HG03378 (cell line): ENCODE results near the gene CASZ1.

Source experiments
- ATAC-seq: cut with Tn5 transposase; IDR thresholded peaks from one replicate; pipeline ENCODE4 v1.9.1; 2021; ENCODE audit warnings: mild to moderate bottlenecking, moderate library complexity; ENCODE audit not compliant: unreplicated experiment

Gene CASZ1

DNA sequence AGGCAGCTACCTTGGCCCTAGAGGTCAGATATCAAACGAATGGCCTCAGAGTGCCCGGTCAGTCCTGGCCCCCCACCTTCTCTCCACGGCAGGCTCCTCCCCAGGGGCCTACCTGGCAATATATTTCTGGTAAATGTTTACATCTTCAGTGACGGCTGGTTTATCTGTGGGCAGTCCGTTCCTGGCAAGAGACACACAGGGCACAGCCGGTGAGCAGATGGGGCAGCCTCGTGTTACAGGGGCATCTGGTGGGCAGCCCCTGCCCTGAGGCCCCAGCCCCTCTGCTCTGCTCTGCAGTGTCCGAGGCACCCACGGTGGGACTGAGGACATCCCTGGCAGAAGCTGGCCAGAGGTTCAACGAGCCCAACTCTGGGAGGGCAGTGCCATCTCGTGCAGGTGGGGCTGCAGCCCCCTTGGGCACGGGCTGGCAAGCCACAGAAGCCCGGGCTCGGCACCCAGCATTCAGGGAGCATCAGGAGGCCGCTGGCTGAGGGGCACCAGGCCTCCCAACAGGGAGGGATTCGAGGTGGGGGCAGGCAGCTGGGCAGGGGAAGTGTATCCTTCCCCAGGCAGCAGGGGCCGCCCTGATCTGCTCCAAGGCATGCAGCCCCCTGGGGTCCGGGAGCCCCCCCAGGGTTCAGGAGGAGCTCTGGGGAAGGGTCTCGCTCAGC is 137.9 kb downstream of the CASZ1 start:
- no peak for ATAC-seq

DNA sequence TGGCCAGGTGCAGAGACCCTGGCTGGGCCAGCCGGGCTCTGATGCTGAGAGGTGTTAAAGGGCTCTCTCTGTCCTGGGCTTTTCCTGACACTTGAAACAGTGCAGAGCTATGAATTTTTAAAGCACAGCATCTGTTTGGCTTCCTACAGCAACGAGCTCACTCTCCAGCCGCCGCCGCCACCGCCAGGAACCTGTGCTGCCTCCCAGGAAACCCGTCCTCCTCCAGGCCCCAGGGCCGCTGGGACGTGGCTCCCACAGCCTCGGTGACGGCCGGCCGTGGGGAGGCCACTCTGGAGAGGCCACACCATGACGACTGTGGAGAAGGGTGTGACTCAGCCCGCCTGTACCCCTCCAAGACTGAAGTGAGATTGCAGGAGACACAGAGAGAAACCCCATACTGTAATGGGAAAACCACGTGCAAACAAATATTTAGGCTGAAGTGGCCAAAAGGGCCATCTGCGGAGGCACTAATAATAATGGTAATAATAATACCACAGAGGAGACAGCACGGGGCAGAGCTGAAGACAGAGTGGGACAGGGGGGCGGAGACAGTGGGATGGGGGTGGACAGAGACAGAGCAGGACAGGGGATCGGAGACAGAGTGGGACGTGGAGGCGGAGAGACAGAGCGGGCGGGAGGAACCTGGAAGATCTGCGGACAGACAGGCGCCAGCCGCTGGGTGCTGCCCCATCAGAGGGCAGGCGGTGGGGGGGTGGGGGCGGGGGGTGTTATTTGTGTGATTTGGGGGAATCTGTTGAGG is 139.2 kb downstream of the CASZ1 start:
- ATAC-seq: no peak

DNA sequence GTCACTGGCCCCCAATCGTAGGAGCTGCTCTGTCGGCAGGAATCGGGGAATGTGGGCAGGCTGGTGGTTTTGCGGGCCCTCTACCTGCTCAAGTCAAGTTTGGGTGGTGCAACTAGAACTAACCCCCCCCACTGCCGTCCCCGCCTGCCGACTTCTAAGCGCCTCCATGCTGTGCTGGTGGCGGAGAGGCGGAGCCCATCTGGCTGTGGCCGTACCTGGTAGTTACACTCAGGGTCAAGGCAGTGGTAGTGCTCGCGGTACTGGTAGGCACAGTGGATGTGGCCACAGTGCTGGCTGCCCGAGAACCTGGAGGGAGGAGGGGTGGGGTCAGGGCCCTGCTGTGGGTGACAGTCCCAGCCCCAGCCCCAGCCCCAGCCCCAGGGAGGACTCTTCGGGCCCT is 140.0 kb downstream of the CASZ1 start:
- no peak for ATAC-seq

DNA sequence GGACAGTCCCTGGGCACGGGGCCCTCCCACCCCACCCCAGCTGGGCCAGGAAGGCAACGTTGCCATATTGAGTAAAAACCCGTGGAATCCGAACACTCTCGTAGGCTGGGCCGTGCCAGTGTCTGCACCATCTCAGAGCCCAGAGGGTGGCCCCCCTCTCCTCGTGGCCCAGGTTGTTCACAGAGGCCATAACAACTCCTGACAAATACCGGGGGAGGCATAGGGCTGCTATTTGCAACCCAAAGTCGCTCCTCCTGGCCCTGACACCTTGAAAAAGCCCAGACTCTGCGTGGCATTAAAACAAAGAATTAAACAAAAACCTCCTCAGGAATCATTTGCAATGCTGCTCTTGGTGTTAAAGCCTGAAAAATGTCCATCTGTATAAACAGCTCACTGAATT is 141.4 kb downstream of the CASZ1 start:
- ATAC-seq: no peak

DNA sequence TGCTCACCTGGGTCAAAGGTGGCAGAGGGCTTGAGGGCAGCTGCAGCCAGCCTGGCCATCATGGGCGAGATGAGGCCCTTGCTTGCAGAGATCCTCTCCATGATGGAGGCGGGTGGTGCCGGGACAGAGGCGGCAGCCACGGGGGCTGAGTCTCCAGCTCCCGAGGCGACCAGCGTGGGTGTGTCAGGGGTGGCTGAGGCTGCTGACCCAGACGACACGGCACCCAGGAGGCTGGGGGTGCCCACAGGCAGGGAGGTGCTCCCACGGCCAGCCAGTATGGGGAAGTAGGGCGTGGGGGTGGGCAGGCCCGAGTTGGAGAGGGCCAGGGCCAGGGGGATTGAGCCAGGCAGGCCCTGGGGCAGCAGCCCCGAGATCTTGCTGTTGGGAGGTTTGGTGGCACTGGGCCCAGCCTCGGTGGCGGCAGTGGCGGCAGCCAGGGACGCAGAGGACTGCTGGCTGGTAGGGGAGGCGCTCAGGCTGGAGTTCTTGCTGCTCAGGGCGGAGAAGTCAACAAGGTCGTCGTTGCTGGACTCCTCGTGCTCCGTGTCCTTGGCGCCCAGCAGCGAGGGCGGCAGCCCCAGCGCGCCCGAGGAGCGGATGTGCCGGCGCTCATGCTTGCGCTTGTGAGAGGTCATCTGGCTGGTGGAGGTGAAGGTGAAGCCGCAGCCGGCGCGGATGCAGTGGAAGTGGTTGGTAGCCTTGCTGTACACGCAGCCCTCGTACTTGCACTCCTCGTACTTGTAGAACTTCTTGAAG is 142.9 kb downstream of the CASZ1 start:
- ATAC-seq: no peak

DNA sequence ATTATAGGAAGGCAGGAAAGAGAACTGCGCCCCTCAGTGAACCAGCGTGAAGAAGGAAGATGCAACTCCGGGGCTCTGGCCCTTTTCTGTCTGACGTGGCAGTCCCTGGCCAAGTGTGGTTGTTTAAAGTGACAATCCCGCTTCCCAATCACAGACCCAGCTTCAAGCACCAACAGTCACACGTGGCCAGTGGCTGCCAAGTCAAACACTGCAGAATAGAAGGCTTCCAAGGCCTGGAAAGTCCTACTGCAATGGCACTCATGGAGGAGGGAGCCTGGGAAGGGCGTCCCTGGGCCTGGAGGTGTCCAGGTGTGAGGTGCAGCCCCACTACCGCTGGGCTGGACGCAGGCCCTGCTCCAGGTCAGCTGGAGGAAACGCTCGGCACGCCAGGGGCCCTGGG is 143.8 kb downstream of the CASZ1 start:
- no peak for ATAC-seq

DNA sequence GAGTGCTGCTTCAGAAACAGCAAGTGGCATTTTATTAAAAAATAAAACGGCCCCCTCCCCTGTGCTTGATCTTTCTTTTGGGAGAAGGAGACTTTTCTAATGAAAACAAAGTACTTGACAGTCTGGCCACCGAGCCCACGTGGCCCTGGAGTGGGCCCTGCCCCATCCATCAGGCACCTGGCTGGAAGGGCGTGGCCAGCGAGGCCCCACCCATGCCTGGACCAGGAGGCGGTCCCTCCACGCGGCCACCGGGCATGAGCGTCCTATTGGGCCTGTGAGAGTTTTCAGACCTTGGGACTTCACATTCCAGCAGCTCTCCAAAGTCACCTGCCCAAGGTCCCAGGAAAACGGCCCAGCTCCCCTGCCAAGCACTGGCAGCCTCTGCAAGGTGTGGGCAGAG is 144.7 kb downstream of the CASZ1 start:
- ATAC-seq: no peak

DNA sequence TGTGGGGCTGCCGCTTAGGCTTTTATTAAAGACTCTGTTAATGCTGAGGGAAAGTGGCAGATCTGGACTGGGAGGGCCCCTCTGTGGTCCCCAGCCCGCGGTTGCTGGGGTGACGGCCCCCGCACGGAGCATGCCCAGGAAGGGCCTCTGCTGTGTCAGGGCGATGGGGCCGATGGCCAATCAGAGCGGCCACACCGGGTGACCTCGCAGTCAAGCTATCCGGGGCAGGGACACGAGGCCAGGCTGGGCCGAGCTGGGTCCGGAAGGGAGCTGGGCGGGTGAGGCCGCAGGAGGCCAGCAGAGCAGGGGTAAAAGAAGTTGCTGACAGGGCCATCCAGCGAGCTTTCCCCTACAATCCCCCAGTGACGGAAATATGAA is 145.1 kb downstream of the CASZ1 start:
- ATAC-seq: no peak

DNA sequence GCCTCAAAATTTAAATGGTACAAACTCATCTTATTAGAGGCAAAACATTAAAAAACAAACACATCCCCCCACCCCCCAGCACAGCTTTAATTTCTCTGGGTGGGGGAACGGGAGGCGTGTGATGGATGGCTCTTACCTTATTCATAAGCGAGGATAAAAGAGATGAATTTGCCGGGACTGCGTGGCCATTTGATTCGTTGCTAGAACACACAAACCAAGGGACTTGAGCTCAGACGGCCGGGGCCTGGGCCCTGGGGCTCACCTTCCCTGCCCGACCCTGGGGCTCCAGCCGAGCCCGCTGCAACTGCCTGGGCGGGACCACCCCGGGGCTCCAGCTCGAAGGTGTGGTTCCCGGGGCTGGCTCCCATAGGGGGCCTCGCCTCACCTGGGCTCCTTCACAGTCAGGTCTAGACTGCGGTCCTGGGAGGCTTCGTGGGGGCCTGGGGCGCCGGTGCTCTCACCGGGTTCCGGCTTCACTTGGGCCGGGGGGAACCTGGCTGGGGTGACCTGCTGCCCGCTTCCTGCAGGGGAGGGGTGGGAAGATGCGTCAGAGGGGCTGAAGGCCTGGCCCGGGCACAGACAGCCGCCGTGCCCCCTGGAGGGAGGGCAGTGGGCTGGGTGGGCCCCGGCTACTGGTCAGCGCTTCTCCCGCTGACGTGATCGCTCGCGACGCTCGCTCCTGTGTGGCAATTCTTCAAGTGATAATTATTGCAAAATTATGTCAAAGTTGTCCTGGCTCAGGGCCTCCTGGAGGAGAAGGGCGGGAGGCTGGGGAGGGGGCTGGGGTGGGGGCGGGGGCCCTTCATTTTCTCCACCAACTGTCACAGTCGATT is 145.7 kb downstream of the CASZ1 start:
- ATAC-seq: no peak

DNA sequence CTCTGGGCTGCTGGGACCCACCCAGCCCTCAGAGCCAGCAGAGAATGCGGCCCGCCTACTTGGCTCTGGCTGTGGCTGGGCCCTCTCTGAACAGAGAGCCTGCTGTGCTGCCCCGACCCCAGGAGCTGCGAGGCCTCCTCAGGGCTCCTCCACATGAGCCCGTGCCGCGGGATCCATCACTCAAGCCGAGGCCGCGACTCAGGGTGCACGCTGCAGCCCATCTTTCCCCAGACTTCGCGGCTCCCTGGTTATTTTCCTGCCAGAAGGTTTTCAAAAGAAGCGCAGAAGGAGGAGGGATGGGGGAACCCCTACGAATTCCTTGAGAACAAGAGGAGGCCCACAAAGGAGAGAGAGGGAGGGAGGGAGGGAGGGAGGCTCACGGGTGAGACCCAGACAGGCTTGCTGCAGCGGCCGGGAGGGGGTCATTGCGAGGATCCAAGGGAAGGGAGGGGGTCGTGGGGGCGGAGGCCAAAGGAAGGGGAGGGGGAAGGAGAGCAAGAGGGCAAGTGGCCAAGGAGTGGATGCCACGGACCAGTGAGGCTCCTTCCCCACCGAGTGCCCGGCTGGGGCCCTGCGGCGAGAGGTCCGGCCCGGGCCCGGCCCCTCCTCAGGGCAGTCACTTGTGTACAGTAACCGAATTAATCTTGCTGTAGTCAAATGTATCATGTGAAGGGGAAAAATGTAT is 146.8 kb downstream of the CASZ1 start:
- ATAC-seq: no peak

DNA sequence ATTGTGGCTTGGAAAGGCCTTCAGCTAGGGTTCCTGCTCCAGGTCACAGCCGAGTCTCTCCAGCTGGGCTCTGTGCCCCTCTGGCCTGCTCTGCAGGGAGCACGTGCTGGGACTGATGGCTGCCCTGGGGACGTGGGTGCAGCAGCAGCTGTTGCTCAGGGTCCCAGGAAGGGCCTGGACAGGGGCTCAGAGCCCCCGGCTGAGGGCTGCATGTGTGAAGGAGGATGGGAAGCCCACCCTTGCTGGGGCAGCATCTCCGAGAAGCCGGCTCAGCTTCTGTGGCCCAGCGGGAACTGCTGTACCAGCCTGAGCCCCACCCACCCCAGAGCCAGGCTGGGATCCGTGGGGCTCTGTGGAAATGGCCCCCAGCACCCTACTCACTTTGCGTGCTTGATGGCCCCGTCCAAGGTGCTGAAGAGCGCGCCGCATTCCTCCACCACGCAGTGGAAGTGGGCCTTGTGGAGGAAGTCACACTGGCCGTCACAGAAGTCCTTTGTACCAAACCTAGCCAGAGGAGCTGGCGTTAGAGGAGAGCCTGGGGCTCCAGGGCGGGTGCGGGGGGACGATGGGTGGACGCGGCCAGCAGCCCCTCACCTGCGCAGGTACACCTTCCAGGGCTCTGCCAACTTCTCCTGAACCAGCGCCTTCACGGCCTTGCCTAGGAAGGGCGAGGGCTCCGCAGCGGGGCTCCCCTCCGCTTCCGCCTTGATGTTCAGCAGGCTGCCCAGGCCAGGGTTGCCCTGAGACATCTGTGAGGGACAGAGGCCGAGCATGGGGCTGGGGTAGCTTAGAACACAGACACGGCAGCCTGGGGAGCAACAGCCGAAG is 147.5 kb downstream of the CASZ1 start:
- ATAC-seq: no peak

DNA sequence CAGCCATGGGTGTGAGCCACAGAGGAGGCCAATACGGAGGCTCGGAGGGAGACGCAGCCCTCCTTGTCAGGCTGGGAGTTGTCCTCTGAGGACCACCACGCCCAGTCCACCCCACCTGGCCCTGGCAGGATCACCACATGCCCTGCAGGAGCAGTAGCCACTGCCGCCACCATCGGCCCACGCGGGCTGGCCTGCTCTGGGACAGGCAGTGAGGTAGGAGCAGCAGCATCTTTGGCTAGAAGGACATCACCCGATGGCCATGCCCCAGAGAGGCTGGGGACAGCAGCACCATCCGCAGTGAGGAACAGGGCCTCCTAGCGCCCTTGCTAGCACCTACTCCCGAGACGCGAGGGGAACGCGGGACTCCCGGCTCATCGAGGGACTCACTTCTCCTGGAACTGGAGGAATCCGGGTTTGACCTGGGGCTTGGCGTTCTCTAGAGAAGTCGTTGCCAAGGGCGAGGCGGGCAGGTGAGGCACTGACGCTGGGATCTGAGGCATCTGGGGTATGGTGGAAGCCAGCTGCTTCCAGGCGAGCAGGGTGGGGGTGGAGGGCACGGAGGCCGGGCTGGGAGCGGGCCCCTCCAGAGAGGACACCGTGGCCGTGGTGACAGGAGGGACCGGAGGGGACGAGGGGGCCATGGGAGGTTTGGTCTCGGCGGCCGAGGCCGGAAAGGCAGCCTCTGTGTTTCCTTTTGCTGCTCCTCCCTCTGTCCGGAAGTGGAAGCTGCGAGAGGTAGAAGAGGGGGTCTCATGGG is 148.9 kb downstream of the CASZ1 start:
- ATAC-seq: no peak

DNA sequence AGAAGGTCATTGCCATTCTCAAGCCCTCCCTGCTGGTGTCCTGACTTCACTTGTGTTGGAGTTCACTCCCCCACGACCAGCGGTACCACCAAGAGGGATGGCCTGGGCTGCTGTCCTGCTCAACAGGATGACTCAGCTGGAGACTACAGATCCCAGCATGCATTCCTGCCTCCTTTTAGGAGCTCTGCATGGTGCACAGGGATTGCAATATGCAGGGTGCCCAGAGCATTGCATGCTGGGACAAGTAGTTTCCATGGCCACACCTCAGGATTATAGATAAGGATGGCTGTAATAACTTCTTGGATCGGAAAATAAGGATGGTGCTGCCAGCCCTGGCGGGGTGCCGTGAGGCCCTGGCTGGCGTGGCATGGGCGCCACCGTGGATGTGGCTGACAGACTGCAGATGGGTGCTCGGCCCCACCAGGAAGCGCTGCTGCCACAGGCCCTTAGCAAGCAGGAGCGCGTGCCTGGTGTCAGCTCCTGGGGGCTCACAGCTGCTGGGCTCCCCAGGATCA is 150.0 kb downstream of the CASZ1 start:
- no peak for ATAC-seq

DNA sequence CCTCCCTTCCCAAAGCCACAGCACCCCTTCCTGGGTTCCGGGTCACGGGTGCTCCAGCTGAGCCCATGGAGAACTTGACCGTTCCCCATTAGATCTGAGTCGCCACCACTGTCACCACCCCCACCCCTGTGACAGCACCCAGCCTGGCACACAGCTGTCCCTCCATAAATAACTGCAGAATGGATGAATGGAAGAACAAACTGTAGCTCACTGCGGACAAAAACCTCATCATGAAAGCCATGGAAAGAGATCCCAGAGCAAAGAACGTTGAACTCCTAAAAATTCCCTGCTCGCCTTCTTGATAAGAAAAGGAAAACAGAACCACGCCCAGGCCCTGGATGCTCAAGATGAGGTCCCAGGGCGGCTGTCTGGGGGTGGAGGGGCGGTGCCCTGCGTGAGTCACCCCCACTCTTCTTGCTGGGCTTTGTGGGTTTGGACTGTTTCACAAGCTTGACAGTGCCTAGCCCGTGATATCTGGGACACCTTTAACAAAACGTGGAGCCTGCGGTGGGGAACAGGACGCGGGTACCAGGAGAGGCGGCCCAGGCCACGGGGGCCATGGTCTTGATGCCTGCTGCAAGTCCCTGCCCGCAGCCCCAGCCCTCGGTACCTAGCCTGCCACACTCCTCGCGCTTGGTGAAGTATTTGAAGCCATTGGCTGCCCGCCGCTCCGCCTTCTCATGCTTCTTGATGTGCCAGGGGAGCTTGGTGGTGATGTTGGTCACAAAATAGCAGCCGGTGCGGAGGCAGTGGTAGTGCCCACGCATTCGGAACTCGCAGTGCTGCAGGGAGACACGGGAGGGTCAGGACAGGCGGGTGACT is 151.9 kb downstream of the CASZ1 start:
- no peak for ATAC-seq

DNA sequence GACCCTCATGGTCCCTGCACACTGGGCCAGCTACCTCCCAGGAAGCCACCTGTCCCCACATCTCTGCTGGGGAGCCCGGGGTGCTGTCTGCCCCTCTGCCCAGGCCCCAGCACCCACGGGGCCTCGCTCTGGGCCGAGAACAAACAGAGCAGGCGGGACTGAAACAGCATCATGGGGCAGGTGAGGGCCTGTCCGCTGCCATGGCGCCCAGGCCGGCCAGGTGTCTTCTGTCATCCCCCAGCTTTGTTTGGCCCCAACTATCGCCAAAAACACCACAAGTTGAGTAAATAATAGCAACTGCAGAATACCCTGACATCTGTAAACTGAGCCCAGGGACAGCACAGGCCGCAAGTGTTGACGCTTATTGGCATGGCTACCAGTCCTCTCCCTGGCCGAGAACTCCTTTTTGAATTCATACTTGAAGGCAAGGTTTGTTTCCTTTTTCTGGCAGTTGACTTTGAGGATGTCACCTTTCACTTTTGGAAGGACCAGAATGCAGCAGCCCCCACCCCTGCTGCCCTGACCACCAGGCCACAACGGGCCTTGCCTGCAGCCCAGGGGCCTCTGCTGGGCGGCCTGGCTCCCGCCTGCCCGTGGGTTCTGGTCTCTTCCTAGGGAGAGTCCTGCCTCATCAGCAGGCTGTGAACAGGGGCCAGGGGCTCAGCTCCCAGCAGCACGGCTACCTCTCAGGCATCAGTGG is 152.7 kb downstream of the CASZ1 start:
- ATAC-seq: no peak

DNA sequence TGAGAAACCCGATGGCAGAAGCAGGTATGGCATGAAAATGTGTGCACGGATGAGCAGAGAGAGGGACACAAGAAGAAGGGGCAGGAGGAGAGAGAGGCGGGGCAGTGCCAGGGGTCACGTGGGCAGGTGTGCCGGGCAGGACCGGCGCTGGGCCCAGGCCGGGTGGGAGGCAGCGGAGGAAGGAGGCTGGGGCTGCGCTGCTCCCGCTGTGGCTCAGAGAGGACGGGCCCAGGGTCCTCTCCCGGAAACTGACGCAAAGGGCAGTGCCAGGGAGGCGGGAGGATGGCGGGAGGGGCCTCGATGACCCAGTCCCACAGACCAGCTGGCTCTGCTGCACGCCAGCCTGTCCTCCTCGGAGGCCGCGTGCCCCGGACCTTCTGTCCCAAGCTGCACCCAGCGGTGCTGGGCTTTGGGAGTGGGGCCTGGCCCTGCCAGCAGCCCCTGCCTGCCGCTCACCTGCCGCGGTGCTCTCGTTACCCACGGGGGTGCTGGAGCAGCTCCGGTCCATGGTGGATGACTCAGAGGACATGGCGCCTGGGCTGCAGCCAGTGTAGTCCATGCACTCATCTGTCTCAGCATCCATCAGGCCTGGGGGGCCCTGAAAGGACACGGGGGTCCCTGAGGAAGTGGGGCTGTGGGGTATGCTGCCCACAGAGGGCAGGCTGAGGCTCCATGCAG is 153.9 kb downstream of the CASZ1 start:
- ATAC-seq: no peak

DNA sequence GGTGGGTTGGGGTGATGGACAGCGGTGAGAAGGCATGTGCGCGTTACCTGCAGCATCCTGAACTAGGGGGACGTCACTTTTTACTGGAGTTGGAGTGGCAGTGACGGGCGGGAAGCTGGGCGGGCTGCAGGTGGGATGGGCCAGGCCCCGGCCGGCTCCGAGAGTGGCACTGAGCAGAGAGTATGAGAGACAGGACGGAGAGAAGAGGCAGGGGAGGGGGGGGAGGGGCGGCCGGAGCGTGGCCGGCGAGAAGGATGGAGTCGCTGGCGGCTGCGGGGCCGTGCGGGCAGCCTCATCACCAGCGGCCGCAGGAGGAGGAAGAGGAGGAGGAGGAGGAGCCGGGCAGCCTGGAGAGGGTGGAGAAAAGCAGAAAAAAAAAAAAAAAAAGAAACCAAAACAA is 154.5 kb downstream of the CASZ1 start:
- ATAC-seq: no peak
